SU-DHL-6 (cell line): ENCODE measurements around the gene ZNF688.

Experiments used
- CTCF ChIP-seq: fragments of 200-600 bp; sonication (generic); IDR thresholded peaks from one replicate; pipeline ENCODE4 v1.5.1; 2017; ENCODE audit warnings: antibody characterized with exemption, mild to moderate bottlenecking, low read length, moderate library complexity; ENCODE audit not compliant: insufficient read depth, poor library complexity, severe bottlenecking
- EZH2phosphoT487 ChIP-seq: fragments of 200-600 bp; sonication (generic), shearing (Covaris generic); conservative IDR thresholded peaks from 2 replicates; pipeline ENCODE4 v1.6.1; 2018; ENCODE audit warnings: mild to moderate bottlenecking, antibody characterized with exemption, low read length, moderate library complexity, mixed read lengths

DNA sequence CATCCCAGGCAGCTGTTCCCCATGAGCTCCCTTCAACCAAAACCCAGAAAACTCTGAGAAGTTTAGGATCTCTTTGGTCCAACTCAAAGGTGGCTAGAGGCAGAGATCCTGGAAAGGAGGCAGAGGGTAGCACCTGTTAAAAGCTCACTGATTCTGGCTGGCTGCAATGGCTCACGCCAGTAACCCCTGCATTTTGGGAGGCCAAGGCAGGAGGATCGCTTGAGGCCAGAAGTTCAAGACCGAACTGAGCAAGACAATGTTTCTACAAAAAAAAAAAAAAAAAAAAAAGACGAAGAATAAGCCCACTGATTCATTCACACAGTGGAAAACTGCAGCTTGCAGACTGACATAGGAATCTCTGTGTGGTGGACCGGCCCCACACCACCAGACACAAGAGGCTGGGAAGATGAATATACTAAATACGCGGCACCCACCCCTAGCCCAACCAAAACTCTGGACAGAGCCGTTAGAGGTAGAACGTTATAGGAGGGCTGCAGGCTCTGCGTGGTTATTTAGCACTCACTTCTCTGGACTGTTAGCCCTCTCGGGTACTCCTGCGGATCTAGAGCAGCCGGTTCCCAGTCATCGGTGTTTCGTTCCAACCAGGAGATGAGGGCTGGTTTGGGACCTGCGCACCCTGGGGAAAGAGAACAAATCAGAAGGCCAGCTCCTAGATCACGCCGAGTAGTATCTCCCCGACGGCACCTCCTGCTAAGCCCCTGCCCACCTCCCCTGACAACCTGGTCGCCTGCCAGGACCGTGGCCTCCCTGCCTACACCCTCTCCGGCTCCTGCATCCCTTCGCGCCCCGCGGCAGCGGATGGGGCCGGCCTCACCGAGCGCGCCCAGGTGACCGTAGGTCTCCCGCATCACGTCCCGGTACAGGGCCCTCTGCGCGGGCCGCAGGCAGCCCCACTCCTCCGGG, 37.8 kb upstream of the ZNF688 start:
- no peak for TF ChIP-seq CTCF
- no peak for TF ChIP-seq EZH2phosphoT487
